ENCODE results near the gene FBXW7.
"Not testable (repeated sequence)": the region's sequence is repeated elsewhere in the genome, so short reads cannot be mapped to it uniquely, and the experiment has no call there.

Gene FBXW7

GRCh38 chr4:152535903-152536544 lies at the start of gene FBXW7:
FBXW7 (minus strand) TSS chr4:152536092; CDS start chr4:152411803, 124,289 bp downstream.
- DNase-seq (ENCODE audit: low read depth): peak; percentile 99

DNA sequence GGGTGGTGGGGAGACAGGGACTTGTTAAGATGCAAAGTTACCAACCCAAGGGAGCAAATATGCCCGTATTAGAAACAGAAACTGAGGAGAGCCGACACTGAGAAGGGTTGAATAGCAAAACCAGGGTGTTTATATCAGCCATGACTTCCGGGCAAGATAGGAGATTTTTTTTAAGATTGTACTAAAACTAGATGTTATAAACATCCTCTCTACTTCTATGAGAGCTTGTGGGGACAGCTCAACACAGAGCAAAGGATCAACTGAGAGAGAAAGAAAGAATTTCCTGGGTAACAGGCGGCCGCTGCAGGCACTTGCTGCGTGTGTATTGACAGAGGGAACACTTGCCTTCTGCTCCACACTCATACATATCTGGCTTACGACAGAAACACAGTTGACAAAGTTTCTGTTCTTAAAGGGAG lies 49.1 kb upstream of the FBXW7 start:
- DNase-seq (ENCODE audit: low read depth): no peak

- no peak for DNase-seq (ENCODE audit: low read depth)
Measured at GRCh38 chr4:152581536-152582160, 45.8 kb upstream of the FBXW7 start.

- no peak for DNase-seq (ENCODE audit: low read depth)
Measured at GRCh38 chr4:152579916-152580315, 44.0 kb upstream of the FBXW7 start.

GRCh38 chr4:152579107-152579764 lies 43.3 kb upstream of the FBXW7 start:
- no peak for DNase-seq (ENCODE audit: low read depth)

DNA sequence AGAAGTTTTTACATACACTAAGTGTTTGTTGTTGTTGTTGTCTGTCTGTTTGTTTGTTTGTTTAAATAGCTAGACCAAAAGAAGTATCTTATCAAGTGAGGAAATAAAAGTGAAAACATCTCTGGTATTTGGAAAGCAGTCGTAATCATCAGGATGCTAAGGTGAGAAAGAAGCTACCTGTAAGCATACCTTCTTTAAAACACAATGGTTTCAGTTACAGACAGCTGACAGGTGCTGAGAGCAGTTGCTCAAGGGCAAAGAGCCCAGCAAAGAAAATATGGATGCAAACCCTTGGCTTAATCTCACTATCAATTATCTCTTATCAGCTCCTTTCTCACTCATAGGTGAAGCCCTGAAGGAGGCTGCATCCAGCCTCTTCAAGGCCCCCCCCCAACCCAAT lies 42.8 kb upstream of the FBXW7 start:
- no peak for DNase-seq (ENCODE audit: low read depth)

- DNase-seq (ENCODE audit: low read depth): no peak
Measured at GRCh38 chr4:152577708-152578396, 42.0 kb upstream of the FBXW7 start.

DNA sequence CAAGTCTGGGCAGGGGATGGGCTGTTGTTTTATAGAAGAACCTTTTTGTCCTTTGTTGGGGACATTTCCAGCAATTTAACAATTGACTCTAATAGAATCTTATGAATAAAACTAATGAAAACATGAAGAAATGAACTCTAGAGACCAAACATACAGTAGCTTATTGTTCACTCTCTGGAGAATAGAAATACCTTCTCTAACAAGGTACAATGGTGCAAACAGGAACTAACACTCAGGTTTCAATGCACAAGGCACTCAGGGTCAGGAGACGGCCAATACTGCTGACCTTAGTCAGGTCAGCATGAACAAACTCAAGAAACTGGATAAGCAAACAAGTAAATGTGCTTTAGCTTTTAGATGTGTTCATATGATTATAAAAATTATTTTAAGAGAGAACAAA lies 39.6 kb upstream of the FBXW7 start:
- DNase-seq (ENCODE audit: low read depth): no peak

- DNase-seq (ENCODE audit: low read depth): no peak
Measured at GRCh38 chr4:152573861-152574260, 38.0 kb upstream of the FBXW7 start.

DNA sequence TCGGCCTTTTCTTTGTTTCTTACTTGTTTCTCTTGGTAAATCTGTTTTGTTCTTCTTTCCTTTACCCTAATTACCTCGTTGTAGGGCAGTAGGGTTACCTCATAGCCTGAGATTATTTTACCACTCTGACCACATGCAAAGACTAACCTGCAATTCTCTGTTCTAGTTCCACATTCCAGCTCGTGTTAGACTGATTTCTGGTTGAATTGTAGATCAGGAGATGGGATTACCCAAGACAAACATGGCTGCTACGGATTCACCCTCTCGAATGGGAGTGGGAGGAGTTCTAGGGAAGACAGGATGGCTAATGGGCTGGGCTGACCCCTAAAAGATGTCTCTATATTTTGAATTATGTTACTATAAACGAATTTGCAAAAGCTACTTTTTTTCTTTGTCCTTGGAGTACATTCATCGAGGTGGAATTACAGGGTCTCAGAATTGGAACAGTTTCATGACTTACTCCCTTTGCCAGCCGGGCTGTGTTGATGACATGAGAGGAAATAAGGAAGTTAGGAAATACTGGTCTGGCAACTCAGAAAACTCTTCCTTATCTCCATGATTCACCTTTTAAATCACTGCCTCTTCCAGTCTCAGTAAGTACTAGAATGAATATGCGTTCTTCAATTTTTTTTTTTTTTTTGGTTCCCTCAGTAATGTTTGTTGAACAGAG lies 36.7 kb upstream of the FBXW7 start:
- DNase-seq (ENCODE audit: low read depth): no peak

- DNase-seq (ENCODE audit: low read depth): no peak
Measured at GRCh38 chr4:152571770-152572169, 35.9 kb upstream of the FBXW7 start.

- no peak for DNase-seq (ENCODE audit: low read depth)
Measured at GRCh38 chr4:152571296-152571695, 35.4 kb upstream of the FBXW7 start.

DNA sequence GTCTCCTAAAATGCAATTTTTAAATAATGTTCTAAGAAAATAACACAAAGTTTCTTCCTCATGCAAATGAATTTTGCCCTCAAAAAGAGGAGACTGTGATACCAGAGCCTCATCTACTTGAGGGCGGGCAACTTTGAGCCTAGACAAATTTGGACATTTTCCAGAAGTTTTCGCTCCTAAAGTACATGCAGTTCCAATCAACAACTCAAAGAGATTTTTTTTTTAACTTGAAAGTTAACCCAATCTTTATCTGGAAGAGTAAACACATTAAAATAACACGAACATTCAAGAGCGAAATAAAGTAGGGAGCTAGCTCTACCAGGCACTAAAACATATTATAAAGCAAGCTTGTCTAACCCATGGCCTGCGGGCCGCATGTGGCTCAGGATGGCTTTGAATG lies 29.4 kb upstream of the FBXW7 start:
- no peak for DNase-seq (ENCODE audit: low read depth)

- no peak for DNase-seq (ENCODE audit: low read depth)
Measured at GRCh38 chr4:152564336-152564735, 28.4 kb upstream of the FBXW7 start.

GRCh38 chr4:152563209-152563608 lies 27.3 kb upstream of the FBXW7 start:
- DNase-seq (ENCODE audit: low read depth): no peak

- no peak for DNase-seq (ENCODE audit: low read depth)
Measured at GRCh38 chr4:152559641-152560040, 23.7 kb upstream of the FBXW7 start.

DNA sequence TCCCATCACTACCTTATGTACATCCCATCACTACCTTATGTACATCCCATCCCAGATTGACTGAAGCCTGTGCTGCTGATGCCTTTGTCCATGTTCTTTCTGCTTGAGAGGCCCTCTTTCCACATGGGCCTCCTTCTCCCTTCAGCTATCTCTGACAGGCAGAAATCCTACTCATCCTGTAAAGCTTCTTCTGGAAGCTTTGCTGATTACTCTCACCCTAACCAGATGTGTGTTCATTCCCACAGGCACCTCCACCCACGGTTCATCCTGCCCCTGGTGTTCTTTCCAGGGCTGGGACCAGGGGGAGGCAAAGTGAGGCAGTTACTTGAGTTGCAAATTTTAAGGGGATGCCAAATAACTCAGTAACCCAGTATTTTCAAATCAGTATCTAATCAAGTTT lies 22.5 kb upstream of the FBXW7 start:
- DNase-seq (ENCODE audit: low read depth): no peak

DNA sequence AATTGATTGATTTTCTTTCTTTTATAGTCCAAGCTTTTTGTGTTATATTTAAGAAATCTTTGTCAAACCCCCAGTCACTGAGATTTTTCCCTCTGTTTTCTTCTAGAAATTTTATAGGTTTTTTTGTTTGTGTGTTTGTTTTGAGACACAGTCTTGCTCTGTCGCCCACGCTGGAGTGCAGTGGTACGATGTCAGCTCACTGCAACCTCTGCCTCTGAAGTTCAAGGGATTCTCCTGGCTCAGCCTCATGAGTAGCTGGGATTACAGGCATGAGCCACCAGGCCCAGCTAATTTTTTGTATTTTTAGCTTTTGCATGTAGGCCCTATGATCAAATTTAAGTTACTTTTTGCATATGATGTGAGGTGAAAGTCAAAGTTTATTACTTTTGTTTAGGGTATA lies 20.9 kb upstream of the FBXW7 start:
- no peak for DNase-seq (ENCODE audit: low read depth)

- no peak for DNase-seq (ENCODE audit: low read depth)
Measured at GRCh38 chr4:152556283-152556682, 20.4 kb upstream of the FBXW7 start.

GRCh38 chr4:152554742-152555141 lies 18.9 kb upstream of the FBXW7 start:
- no peak for DNase-seq (ENCODE audit: low read depth)

DNA sequence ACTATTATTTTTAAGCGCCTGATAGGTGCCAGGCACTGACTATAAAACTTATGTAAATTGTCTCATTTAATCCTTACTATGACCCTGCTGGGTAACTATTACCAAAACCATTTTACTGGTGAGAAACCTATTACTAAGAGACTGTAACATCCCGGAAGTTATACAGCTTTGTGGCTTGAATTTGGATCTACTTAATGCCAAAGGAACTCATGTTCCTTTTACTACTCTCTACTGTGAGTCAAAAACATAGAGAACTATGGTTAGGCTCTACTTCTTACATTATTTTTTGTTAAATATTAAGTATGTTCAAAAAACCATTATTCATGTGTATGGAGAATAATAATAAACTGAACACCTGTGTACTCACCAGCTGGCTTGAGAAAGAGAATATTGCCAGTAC lies 14.8 kb upstream of the FBXW7 start:
- DNase-seq (ENCODE audit: low read depth): not testable (repeated sequence)

DNA sequence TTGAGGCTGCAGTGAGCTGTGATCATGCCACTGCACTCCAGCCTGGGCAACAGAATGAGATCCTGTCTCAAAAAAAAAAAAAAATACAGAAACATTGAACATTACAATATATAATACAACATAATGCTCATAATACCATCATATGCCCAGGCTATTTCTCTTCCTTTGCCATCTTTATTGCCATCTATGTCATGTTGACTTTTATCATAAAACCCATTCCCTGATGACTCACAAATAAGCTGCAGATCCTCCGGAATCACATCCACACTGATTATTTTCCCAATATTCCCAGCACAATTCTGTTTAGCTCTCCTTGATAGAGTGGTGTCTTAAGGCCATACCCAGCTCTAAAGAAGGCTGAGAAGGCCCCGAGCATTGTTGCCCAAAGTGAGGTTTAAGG lies 9.2 kb upstream of the FBXW7 start:
- DNase-seq (ENCODE audit: low read depth): no peak
